HG03439 (cell line): ENCODE data around the gene GSDMA.

ENCODE experiments used
- ATAC-seq: cut with Tn5 transposase; IDR thresholded peaks from one replicate; pipeline ENCODE4 v1.9.1; 2021; ENCODE audit warnings: mild to moderate bottlenecking, moderate library complexity; ENCODE audit not compliant: unreplicated experiment

The GSDMA gene

GRCh38 chr17:39962642-39963220, at the start of gene GSDMA:
TSS of gene GSDMA (plus strand) at chr17:39963004. CDS start at chr17:39965688, 2,684 bp downstream.
- ATAC-seq, result no peak

GRCh38 chr17:39913989-39914388, 48.8 kb upstream of the GSDMA start:
- no peak for ATAC-seq

- ATAC-seq, result no peak
These were observed 47.2 kb upstream of the GSDMA start for GRCh38 chr17:39915559-39915958.

GRCh38 chr17:39916918-39917317, 45.9 kb upstream of the GSDMA start:
- no peak for ATAC-seq

- no peak for ATAC-seq
These were observed 43.6 kb upstream of the GSDMA start for GRCh38 chr17:39919087-39919683.

GRCh38 chr17:39920218-39921210, 42.3 kb upstream of the GSDMA start:
- ATAC-seq, result no peak

GRCh38 chr17:39921323-39921722, 41.5 kb upstream of the GSDMA start:
- no peak for ATAC-seq

GRCh38 chr17:39922006-39922405, 40.8 kb upstream of the GSDMA start:
- no peak for ATAC-seq

GRCh38 chr17:39923230-39923629, 39.6 kb upstream of the GSDMA start:
- ATAC-seq, result no peak

- no peak for ATAC-seq
These were observed 38.7 kb upstream of the GSDMA start for GRCh38 chr17:39923836-39924690.

GRCh38 chr17:39924691-39925055, 38.1 kb upstream of the GSDMA start:
- ATAC-seq, result no peak

- ATAC-seq, result no peak
These were observed 37.3 kb upstream of the GSDMA start for GRCh38 chr17:39925282-39926134.

GRCh38 chr17:39926135-39926587, 36.6 kb upstream of the GSDMA start:
- ATAC-seq, result no peak

GRCh38 chr17:39926588-39927100, 36.2 kb upstream of the GSDMA start:
- ATAC-seq, result peak; percentile 20

- peak; percentile 81 for ATAC-seq
These were observed 35.5 kb upstream of the GSDMA start, which contains the start of the genes LRRC3C and ORMDL3 for GRCh38 chr17:39927101-39927928. TSS of gene LRRC3C (plus strand) at chr17:39927732. CDS start at chr17:39941524, 13,792 bp downstream. TSS of gene ORMDL3 (minus strand) at chr17:39927601. CDS start at chr17:39924203, 3,398 bp downstream.

GRCh38 chr17:39927929-39928857, 34.6 kb upstream of the GSDMA start:
- ATAC-seq, result peak; percentile 15

- ATAC-seq, result peak; percentile 26
These were observed 33.8 kb upstream of the GSDMA start for GRCh38 chr17:39928858-39929645.
